H1 (cell line): ENCODE results near the gene CIROP. TPM values are rescaled to one million over a fixed set of nuclear protein-coding genes. Genes with fewer than 3 reads are reported as not detected.

Experiments used
- CTCF ChIA-PET: fragments of 300-600 bp; sonication (Branson Sonifier 250); formaldehyde crosslinking; loops from one replicate; lab custom pipeline; 2021; ENCODE audit not compliant: partially characterized antibody; lab: Charles Lee
- POLR2A ChIA-PET: fragments of 300-600 bp; sonication (Branson Sonifier 250); formaldehyde crosslinking; loops from one replicate; lab custom pipeline; 2021; ENCODE audit warnings: inconsistent platforms; ENCODE audit not compliant: partially characterized antibody; lab: Charles Lee
- DNase-seq, 2 experiments: peaks; one replicate each; pipeline versions ENCODE4 v3.0.0 to v3.0.0-alpha.2; 2010 to 2022; ENCODE audit warnings: low spot score in 2 of 2, low read depth in 1 of 2, mixed read lengths in 1 of 2
- FAIRE-seq: peaks from 2 replicates; lab custom pipeline; 2011; peaks lifted over from hg19 to GRCh38; lab: Jason Lieb, UNC
- H2AFZ ChIP-seq: 2 replicates; pipeline ENCODE4 v1.8.1; 2012; ENCODE audit warnings: low read length, inconsistent platforms
- H2AK5ac ChIP-seq: 2 replicates; pipeline ENCODE4 v1.6.1; 2013; ENCODE audit warnings: low read depth, low read length
- H2BK120ac ChIP-seq: replicated peaks from 2 replicates; pipeline ENCODE3; 2013; ENCODE audit warnings: low read depth, low read length, inconsistent platforms
- H2BK12ac ChIP-seq: 2 replicates; pipeline ENCODE4 v1.6.1; 2013; ENCODE audit warnings: low read depth, low read length
- H2BK15ac ChIP-seq: 2 replicates; pipeline ENCODE4 v1.6.1; 2013; ENCODE audit warnings: low read length
- H2BK20ac ChIP-seq: 2 replicates; pipeline ENCODE4 v1.6.1; 2013; ENCODE audit warnings: low read length
- H2BK5ac ChIP-seq: 2 replicates; pipeline ENCODE4 v1.6.1; 2013; ENCODE audit warnings: low read depth, low read length
- H3K14ac ChIP-seq: 2 replicates; pipeline ENCODE4 v1.6.1; 2013; ENCODE audit warnings: inconsistent platforms; ENCODE audit not compliant: insufficient read length
- H3K18ac ChIP-seq: 2 replicates; pipeline ENCODE4 v1.6.1; 2013; ENCODE audit warnings: low read length; ENCODE audit errors: extremely low read depth
- H3K23ac ChIP-seq: 2 replicates; pipeline ENCODE4 v1.6.1; 2013; ENCODE audit warnings: inconsistent platforms; ENCODE audit not compliant: insufficient read length
- H3K23me2 ChIP-seq: 2 replicates; pipeline ENCODE4 v1.6.1; 2013; ENCODE audit warnings: low read depth, low read length
- H3K27ac ChIP-seq: 2 replicates; pipeline ENCODE4 v1.6.1; 2011; ENCODE audit warnings: low read depth, low read length, inconsistent platforms
- H3K27me3 ChIP-seq, 4 experiments: replicated peaks in 1 of 4; 1 replicate in 1 of 4; 2 replicates in 3 of 4; pipeline versions ENCODE4 v1.6.1 to v1.8.1; 2011 to 2013; ENCODE audit warnings: low read length in 3 of 4, mild to moderate bottlenecking in 3 of 4, inconsistent platforms in 2 of 4, mixed read lengths in 2 of 4, moderate library complexity in 1 of 4; ENCODE audit not compliant: control insufficient read depth in 3 of 4, insufficient read depth in 3 of 4; ENCODE audit errors: extremely low read depth in 1 of 4
- H3K36me3 ChIP-seq, 4 experiments: 2 replicates each; pipeline versions ENCODE4 v1.6.1 to v1.8.1; 2011 to 2013; ENCODE audit warnings: mild to moderate bottlenecking in 4 of 4, low read length in 3 of 4, moderate library complexity in 2 of 4, control low read depth in 1 of 4, inconsistent platforms in 1 of 4; ENCODE audit not compliant: insufficient read depth in 4 of 4, control insufficient read depth in 2 of 4
- H3K4ac ChIP-seq: replicated peaks from 2 replicates; pipeline ENCODE3; 2013; ENCODE audit warnings: low read length, low read depth, mixed read lengths, inconsistent platforms; ENCODE audit not compliant: insufficient read length
- H3K4me1 ChIP-seq, 4 experiments: replicated peaks in 1 of 4; 1 replicate in 1 of 4; 2 replicates in 3 of 4; pipeline versions ENCODE4 v1.6.1 to v1.8.1; 2011 to 2013; ENCODE audit warnings: low read length in 3 of 4, inconsistent platforms in 2 of 4, mixed read lengths in 1 of 4; ENCODE audit not compliant: insufficient read depth in 4 of 4, control insufficient read depth in 3 of 4
- H3K4me2 ChIP-seq, 2 experiments: 2 replicates each; pipeline versions ENCODE4 v1.6.1 to v1.8.1; 2011 to 2013; ENCODE audit warnings: low read depth in 2 of 2, low read length in 2 of 2, control low read depth in 1 of 2, inconsistent platforms in 1 of 2, mild to moderate bottlenecking in 1 of 2; ENCODE audit not compliant: insufficient read depth in 1 of 2
- H3K4me3 ChIP-seq, 4 experiments: fragments of 200-600, 300-600 bp in 1 of 4; sonication (generic), shearing (Covaris generic), sonication (Bioruptor Twin) in 1 of 4; 2 replicates each; pipeline versions ENCODE4 v1.5.1 to v1.8.1; 2011 to 2016; ENCODE audit warnings: low read length in 4 of 4, low read depth in 3 of 4, control low read depth in 2 of 4, inconsistent platforms in 2 of 4, mild to moderate bottlenecking in 2 of 4, mixed read lengths in 1 of 4, moderate library complexity in 1 of 4; ENCODE audit not compliant: insufficient read depth in 2 of 4; ENCODE audit errors: extremely low read depth in 1 of 4
- H3K56ac ChIP-seq: replicated peaks from 2 replicates; pipeline ENCODE3; 2013; ENCODE audit warnings: low read depth, mild to moderate bottlenecking, mixed read lengths, low read length, inconsistent platforms; ENCODE audit not compliant: insufficient read length
- H3K79me1 ChIP-seq: 2 replicates; pipeline ENCODE4 v1.6.1; 2013; ENCODE audit warnings: low read depth, low read length, control low read depth
- H3K79me2 ChIP-seq, 2 experiments: 2 replicates each; pipeline versions ENCODE4 v1.6.1 to v1.8.1; 2012 to 2013; ENCODE audit warnings: low read length in 2 of 2, mild to moderate bottlenecking in 2 of 2, inconsistent platforms in 1 of 2; ENCODE audit not compliant: insufficient read depth in 2 of 2, control insufficient read depth in 1 of 2
- H3K9ac ChIP-seq, 4 experiments: replicated peaks in 1 of 4; 1 replicate in 1 of 4; 2 replicates in 3 of 4; pipeline versions ENCODE4 v1.6.1 to v1.8.1; 2011 to 2013; ENCODE audit warnings: low read depth in 3 of 4, low read length in 3 of 4, control low read depth in 2 of 4, mild to moderate bottlenecking in 2 of 4, moderate library complexity in 2 of 4, inconsistent platforms in 1 of 4; ENCODE audit errors: extremely low read depth in 1 of 4
- H3K9me3 ChIP-seq, 2 experiments: 2 replicates each; pipeline versions ENCODE4 v1.6.1 to v1.8.1; 2012 to 2013; ENCODE audit warnings: mild to moderate bottlenecking in 2 of 2, moderate library complexity in 2 of 2, control low read depth in 1 of 2, inconsistent platforms in 1 of 2, low read depth in 1 of 2, low read length in 1 of 2, mixed read lengths in 1 of 2; ENCODE audit not compliant: insufficient read depth in 2 of 2
- H4K20me1 ChIP-seq, 2 experiments: replicated peaks in 1 of 2; 2 replicates each; pipeline versions ENCODE3 to v1.8.1; 2011 to 2013; ENCODE audit warnings: inconsistent platforms in 2 of 2, low read length in 2 of 2, mild to moderate bottlenecking in 1 of 2; ENCODE audit not compliant: insufficient read depth in 2 of 2, control insufficient read depth in 1 of 2
- H4K5ac ChIP-seq: 2 replicates; pipeline ENCODE4 v1.6.1; 2013; ENCODE audit warnings: low read length, low read depth, mixed read lengths, inconsistent platforms; ENCODE audit not compliant: insufficient read length
- H4K8ac ChIP-seq: 2 replicates; pipeline ENCODE4 v1.8.0; 2013; ENCODE audit warnings: mild to moderate bottlenecking, moderate library complexity, low read length, inconsistent platforms; ENCODE audit not compliant: insufficient read depth; ENCODE audit errors: extremely low read depth
- H4K91ac ChIP-seq: replicated peaks from 2 replicates; pipeline ENCODE3; 2013; ENCODE audit warnings: low read length, mixed read lengths, inconsistent platforms; ENCODE audit not compliant: insufficient read length
- CBX5 ChIP-seq: fragments of 300-800, 300-1000 bp; sonication (generic); IDR thresholded peaks from 2 replicates; pipeline ENCODE4 v1.7.1; 2016; ENCODE audit warnings: antibody characterized with exemption, low read length, low read depth
- CBX8 ChIP-seq: fragments of 300-800, 300-1000 bp; sonication (generic); IDR thresholded peaks from 2 replicates; pipeline ENCODE4 v1.7.1; 2016; ENCODE audit warnings: low read depth, low read length, borderline replicate concordance
- CEBPB ChIP-seq: IDR thresholded peaks from 2 replicates; pipeline ENCODE4 v1.6.1; 2012; ENCODE audit warnings: low read depth, low read length
- GTF2F1 ChIP-seq: IDR thresholded peaks from 2 replicates; pipeline ENCODE4 v1.6.1; 2012; ENCODE audit warnings: low read depth, low read length, improper control_type of control experiment, borderline replicate concordance
- HDAC6 ChIP-seq: IDR thresholded peaks from one replicate; pipeline ENCODE4 v1.7.1; 2012; ENCODE audit warnings: low read depth, mild to moderate bottlenecking, inconsistent platforms, low read length, moderate library complexity
- KDM1A ChIP-seq: fragments of 200-600, 300-600 bp; sonication (generic); IDR thresholded peaks from 2 replicates; pipeline ENCODE4 v1.7.1; 2016; ENCODE audit warnings: mild to moderate bottlenecking, low read length, borderline replicate concordance
- KDM5A ChIP-seq: fragments of 200-600 bp; IDR thresholded peaks from 2 replicates; pipeline ENCODE4 v1.7.1; 2012; ENCODE audit warnings: mild to moderate bottlenecking, low read length, inconsistent platforms, mixed read lengths
- NRF1 ChIP-seq: IDR thresholded peaks from 2 replicates; pipeline ENCODE4 v1.6.1; 2011; ENCODE audit warnings: mild to moderate bottlenecking, low read depth, low read length, improper control_type of control experiment
- POLR2AphosphoS5 ChIP-seq: IDR thresholded peaks from 2 replicates; pipeline ENCODE4 v1.6.1; 2011; ENCODE audit warnings: low read depth, low read length
- POU5F1 ChIP-seq: IDR thresholded peaks from 2 replicates; pipeline ENCODE4 v1.6.1; 2011; ENCODE audit warnings: low read depth, mild to moderate bottlenecking, low read length, moderate library complexity
- SP4 ChIP-seq: IDR thresholded peaks from 2 replicates; pipeline ENCODE4 v1.6.1; 2012; ENCODE audit warnings: low read length, inconsistent platforms
- TAF7 ChIP-seq: optimal IDR thresholded peaks from 2 replicates; pipeline ENCODE3; 2011; ENCODE audit warnings: low read depth, mild to moderate bottlenecking, inconsistent platforms, low read length, moderate library complexity, borderline replicate concordance
- WGBS, 2 experiments: shearing (Covaris generic) in 1 of 2; methylation state at CpG; one replicate each; pipeline versions ENCODE4 v1.1.6 to v1.1.7; 2013 to 2015; ENCODE audit warnings: low lambda C conversion rate in 2 of 2, mixed read lengths in 2 of 2, inconsistent platforms in 1 of 2, low coverage in 1 of 2, missing lambda C conversion rate in 1 of 2; ENCODE audit not compliant: insufficient replicate concordance in 2 of 2, insufficient coverage in 1 of 2, insufficient read length in 1 of 2; ENCODE audit errors: extremely low coverage in 1 of 2, missing lambda C conversion rate in 1 of 2; 5-methylcytosine and 5-hydroxymethylcytosine counted together
- polyA plus RNA-seq, 7 experiments: library from polyadenylated mRNA; depleted of rRNA in 3 of 7; stranded (reverse) in 5 of 7; unstranded in 2 of 7; fragments of >200 nt in 5 of 7; fragments of 200-250 nt in 2 of 7; gene quantifications; 1 replicate in 5 of 7; 2 replicates in 1 of 7; 4 replicates in 1 of 7; pipeline versions ENCODE4 v1.2.1 to v1.2.3, GENCODE V29; 2011 to 2013; ENCODE audit warnings: missing spikeins in 2 of 7, mixed read lengths in 2 of 7
- total RNA-seq: library from RNA; stranded (reverse); fragmentation: NEBNext Ultra II Directional; extraction: Animal tissue kit (Norgen Biotek cat#: 25700); gene quantifications from 2 replicates; pipeline ENCODE4 v1.2.1, GENCODE V29; 2021

Gene CIROP
- total and polyA plus RNA-seq, 2 of the 8 experiments (the other 6 are each of a cell fraction or from before 2014, with no cell fraction given), result 0.06 TPM; not detected in 1

DNA sequence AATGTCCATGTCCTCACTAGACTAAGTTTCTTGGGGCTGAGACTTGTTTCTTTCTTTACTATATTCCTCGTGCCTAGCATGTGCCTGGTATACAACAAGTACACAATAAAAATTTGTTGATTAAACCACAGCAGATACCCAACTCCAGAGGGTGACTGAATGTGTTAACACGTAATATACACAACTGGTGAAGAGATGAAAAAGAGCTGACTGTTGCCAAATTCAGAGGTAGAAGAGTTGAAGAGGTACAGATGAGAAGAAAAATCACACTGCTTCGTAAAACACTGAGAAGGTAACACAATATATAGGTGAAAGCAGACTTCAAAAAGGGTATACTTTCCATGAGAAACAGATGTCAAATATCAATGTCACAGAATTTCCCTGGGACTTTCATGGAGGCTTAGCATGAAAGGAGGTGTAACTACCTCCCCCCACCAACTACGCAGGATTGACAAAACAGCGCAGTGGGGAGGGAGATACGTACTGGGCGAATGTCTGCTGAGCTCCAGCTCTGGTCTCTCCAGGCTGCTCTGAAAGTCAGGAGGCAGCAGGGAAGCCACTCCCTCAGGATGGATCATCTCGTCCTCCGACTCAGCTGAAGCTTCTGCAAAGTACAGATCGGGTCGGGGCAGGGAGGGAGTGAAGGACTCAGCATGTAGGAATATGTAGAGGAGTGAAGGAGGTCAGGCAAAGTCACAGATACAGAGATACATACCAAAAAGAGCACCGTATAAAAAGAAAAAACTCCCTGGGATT lies 15.1 kb downstream of the CIROP start:
- whole genome bisulfite sequencing, 2 experiments, result 94% methylated on average over 12 of the region's 12 CpGs; no CpG with 5 or more reads in 1 of the 2 experiments
- Histone ChIP-seq H3K4me3 (no peak overlapping the region), H3K56ac (no peak overlapping the region), H2BK5ac (no peak overlapping the region), H3K4ac (no peak overlapping the region), H4K20me1 (peaks cover 6 to 9% of the 10 kb centered on the region in 2 experiments), H3K18ac (no peak overlapping the region), H3K36me3 (peaks cover 27 to 81% (median 59%) of the 10 kb centered on the region in 4 experiments), H2BK120ac (no peak overlapping the region), H3K9ac (no peak overlapping the region), H2AK5ac (no peak overlapping the region), H3K79me2 (peaks cover 16 to 42% of the 10 kb centered on the region in 2 experiments), H3K14ac (no peak overlapping the region), H4K91ac (no peak overlapping the region), H3K79me1 (peaks cover 2% of the 10 kb centered on the region; the same call in 1 of the 2 replicates), H4K8ac (no peak overlapping the region), H2AFZ (no peak overlapping the region), H3K4me1 (no peaks in the 10 kb centered on the region; a peak in 1 of 7 replicates), H4K5ac (no peak overlapping the region), H3K23me2 (peaks cover 5% of the 10 kb centered on the region; the same call in 1 of the 2 replicates), H3K4me2 (no peak overlapping the region), H2BK12ac (no peak overlapping the region), H3K27ac (no peak overlapping the region), H2BK15ac (no peak overlapping the region), H2BK20ac (no peak overlapping the region), H3K27me3 (no peaks in the 10 kb centered on the region), H3K9me3 (no peaks in the 10 kb centered on the region), H3K23ac (no peak overlapping the region)
- ChIA-PET CTCF (interaction anchor here (0.6 to 4.6 kb wide), 10 partner anchors 10 to 290 kb away, joined by 3 to 56 read pairs (median 3); no protein-coding TSS in a partner anchor), POLR2A (interaction anchor here (0.7 to 2.6 kb wide), 12 partner anchors 8 to 83 kb away, joined by 3 to 14 read pairs (median 4); no protein-coding TSS in a partner anchor)
- TF ChIP-seq GTF2F1 (no peak), KDM5A (no peak), CBX5 (no peak), KDM1A (no peak), CBX8 (no peak), POU5F1 (no peak), HDAC6 (no peak), SP4 (no peak), NRF1 (no peak), TAF7 (no peak), CEBPB (no peak), POLR2AphosphoS5 (no peak)
- DNase-seq (no peak), FAIRE-seq (no peak)
